ENCODE measurements around the gene IQSEC1. TPM values are rescaled to one million over a fixed set of nuclear protein-coding genes. Genes with fewer than 3 reads are reported as not detected.

IQSEC1 gene
- total and polyA plus RNA-seq, 2 of the 8 experiments (the other 6 are each of a cell fraction or from before 2014, with no cell fraction given) = 6.8 to 28.8 TPM

- TF ChIP-seq E2F6 (IDR thresholded peaks at IDR 0.05) (no peak), FOSL1 (IDR thresholded peaks at IDR 0.05; ENCODE audit: insufficient read depth, low read depth, low read length) (no peak), TAF7 (optimal IDR thresholded peaks at IDR 0.05; ENCODE audit: borderline replicate concordance, low read depth, low read length) (no peak), CTCF (IDR thresholded peaks at IDR 0.05; ENCODE audit: control extremely low read depth in 1 of 3, insufficient read depth in 1 of 3, low read depth in 1 of 3, low read length in 3 of 3) (no peak), MAFK (IDR thresholded peaks at IDR 0.05; ENCODE audit: low read depth, low read length) (no peak), ATF3 (IDR thresholded peaks at IDR 0.05; ENCODE audit: insufficient read depth, low read depth, low read length) (no peak), SIN3A (conservative IDR thresholded peaks at IDR 0.05 in 1 of 2, IDR thresholded peaks at IDR 0.05 in 1 of 2; ENCODE audit: low read depth in 1 of 2, low read length in 2 of 2) (no peak)
Measured at GRCh38 chr3:12990306-12990705, 82.9 kb downstream of the IQSEC1 start (continued).
